DMS79 treated with DMSO at 0.1 percent for 48 hours (cell line): ENCODE data around the gene GGT5.
"Not testable (repeated sequence)": the region's sequence is repeated elsewhere in the genome, so short reads cannot be mapped to it uniquely, and the experiment has no call there.

Experiments
- DNase-seq: peaks from one replicate; lab custom pipeline; 2025; lab: John Stamatoyannopoulos, UW

GGT5 gene

GRCh38 chr22:24201681-24202614 is 42.9 kb downstream of the GGT5 start:
- DNase-seq = no peak

GRCh38 chr22:24200619-24201212 is 44.2 kb downstream of the GGT5 start:
- no peak for DNase-seq

DNA sequence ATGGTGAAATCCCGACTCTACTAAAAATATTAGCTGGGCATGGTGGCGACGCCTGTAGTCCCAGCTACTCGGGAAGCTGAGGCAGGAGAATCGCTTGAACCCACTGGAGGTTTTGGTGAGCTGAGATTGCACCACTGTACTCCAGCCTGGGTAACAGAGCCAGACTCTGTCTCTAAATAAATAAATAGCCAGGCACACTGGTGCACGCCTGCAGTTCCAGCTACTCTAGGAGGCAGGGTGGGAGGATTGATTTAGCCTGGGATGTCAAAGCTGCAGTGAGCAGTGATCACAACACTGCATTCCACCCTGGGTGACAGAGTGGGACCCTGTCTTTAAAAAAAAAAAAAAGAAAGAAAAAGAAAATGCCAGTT is 46.2 kb downstream of the GGT5 start:
- no peak for DNase-seq

- DNase-seq = no peak
Observed at GRCh38 chr22:24191893-24192292, 53.0 kb downstream of the GGT5 start.

- DNase-seq = no peak
Observed at GRCh38 chr22:24191381-24191841, 53.5 kb downstream of the GGT5 start.

GRCh38 chr22:24190596-24191208 is 54.2 kb downstream of the GGT5 start:
- DNase-seq = no peak

DNA sequence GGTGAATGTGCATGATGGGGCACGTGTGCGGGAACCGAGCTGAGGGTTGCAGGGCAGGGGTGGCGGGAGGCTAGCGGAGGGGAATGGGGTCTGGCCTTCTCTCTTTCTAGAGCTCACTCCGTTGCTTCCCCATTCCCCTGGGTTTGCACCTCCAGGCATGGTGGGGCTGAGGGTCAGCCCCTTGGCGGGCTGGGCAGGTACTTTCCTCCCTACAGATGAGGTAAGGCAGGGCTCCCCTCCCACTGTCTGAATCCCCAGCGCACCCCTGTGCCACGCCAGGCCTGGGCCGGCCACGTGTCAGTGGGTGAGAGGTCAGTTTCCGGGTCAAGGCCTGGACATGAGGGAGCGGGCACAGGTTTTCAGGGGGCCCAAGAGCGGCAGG is 54.7 kb downstream of the GGT5 start:
- no peak for DNase-seq

- DNase-seq = peak; percentile 5
Observed at GRCh38 chr22:24189249-24190158, 55.4 kb downstream of the GGT5 start.

GRCh38 chr22:24188705-24189248 is 56.1 kb downstream of the GGT5 start:
- DNase-seq = no peak

- no peak for DNase-seq
Observed at GRCh38 chr22:24187731-24188644, 56.9 kb downstream of the GGT5 start.

DNA sequence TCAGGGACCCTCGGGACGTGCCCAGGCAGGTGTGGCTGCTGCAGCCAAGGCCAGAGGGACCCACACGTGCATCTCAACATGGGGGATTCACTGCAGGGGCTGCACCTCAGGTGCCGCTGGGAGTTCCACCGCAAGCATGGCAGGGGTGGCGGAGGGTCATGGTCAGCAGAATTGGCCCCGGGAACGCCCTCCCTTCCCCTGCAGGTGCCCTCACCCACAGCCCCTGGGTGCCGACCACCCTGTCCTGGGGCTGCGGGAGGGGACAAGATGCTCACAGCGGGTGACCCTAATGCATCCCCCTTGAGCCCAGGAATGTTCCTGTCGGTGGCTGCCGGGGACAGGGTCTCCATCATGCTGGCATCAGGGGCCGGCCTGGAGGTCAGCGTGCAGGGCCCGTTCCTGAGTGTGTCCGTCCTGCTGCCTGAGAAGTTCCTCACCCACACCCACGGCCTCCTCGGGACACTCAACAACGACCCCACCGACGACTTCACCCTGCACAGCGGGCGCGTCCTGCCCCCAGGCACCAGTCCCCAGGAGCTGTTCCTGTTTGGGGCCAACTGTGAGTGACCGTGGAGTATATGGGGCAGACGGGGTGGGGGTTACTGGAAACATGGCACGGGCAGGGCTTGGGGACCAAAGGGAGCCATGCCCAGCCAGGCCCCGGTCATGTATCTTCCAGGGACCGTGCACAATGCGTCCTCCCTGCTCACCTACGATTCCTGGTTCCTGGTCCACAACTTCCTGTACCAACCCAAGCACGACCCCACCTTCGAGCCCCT is 57.8 kb downstream of the GGT5 start:
- DNase-seq = no peak

- DNase-seq = no peak
Observed at GRCh38 chr22:24186352-24186740, 58.5 kb downstream of the GGT5 start.

GRCh38 chr22:24185501-24186351 is 59.2 kb downstream of the GGT5 start:
- no peak for DNase-seq

- DNase-seq = no peak
Observed at GRCh38 chr22:24185001-24185500, 59.8 kb downstream of the GGT5 start.

DNA sequence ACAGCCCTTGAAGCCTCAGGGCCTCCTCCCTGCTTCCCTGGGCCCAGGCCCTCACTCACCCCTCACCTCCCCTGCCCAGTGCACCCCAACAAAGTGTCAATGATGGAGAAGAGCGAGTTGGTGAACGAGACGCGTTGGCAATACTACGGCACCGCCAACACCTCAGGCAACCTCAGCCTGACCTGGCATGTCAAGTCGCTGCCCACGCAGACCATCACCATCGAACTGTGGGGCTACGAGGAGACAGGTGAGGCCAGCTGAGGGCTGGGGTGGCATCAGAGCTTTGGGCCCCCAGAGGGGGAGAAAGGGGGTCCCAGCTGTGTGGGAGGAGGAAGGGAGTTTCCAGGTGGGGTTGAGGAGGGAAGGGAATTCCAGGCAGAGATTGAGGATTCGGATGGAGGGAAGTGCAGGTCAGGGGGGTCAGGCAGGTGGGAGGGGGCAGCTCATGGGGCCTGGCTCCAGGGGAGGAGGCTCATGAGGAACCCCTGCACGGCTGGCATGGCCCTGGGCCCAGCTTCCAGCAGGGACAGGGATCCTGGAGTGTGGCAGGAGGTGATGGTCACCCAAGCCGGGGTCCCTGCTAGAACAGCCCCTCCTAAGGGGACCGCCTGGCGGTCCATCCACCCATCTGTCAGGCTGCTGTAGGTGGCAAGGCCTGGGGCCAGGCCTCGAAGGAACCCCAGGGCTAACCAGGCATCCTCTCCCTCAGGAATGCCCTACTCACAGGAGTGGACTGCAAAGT is 60.7 kb downstream of the GGT5 start:
- DNase-seq = no peak

DNA sequence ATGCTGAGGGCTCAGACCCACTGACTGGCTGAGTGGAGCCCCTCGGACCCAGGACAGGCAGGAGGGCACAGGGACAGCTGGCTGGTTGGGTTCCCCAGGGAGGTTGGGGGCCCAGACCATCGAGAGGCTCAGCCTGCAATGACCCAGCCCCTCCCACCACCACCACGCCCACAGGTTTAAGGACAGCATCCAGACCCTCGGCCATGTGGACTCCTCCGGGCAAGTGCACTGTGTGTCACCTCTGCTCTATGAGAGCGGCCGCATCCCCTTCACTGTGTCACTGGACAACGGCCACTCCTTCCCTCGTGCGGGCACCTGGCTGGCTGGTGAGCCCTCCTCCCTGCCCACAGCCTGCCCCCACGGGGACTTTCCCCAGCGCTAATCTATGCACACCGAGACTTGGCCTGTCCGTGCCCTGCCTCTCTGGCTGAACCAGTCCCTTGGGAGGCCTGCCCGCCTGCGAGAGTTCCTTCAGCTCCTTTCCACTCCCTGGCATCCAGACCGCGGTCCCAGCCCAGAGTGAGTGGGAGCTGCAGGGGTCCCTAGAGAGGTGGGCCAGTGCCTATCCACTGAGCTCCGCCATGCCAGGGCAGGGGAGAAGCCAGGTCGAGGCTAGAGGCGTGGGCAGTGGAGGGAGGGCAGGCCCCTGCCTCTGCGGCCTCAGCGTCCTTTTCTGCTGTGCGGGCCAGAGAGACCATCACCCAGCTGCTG is 61.4 kb downstream of the GGT5 start:
- DNase-seq = no peak

DNA sequence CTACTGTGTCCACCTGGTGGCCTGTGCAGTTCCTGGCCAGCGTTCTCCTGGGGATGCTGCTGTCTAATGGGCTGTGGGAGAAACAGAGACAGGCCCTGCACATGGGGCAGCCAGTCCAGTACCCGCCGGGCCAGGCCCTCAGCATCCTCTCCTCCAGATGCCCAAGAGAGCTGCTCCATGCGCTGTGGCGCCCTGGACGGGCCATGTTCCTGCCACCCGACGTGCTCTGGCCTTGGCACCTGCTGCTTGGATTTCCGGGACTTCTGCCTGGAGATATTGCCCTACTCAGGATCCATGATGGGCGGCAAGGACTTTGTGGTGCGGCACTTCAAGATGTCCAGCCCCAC is 62.0 kb downstream of the GGT5 start:
- not testable (repeated sequence) for DNase-seq
